ENCODE measurements around the gene GPC6.

DNA sequence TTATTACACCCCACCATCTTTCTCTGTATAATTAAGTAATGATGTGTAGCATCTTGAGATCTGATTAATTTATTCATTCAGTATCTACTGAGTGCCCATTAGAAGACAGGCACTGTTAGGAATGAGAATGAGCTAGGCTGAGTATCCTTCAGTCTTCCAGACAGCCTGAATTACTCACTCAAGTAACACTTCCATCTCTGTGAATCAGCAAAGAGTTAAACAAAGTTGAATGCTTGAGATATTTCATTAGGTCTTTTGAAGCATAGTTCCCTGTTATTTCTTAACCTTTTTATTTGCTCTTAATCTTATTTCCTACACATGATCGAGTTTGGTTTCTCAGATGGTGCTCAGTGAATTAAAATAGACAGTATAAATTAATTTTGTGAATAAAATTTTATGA lies 839.1 kb downstream of the GPC6 start:
- TF ChIP-seq CTCF (IDR thresholded peaks at IDR 0.05; ENCODE audit: low read length) = no peak
- no peak for TF ChIP-seq EZH2 (optimal IDR thresholded peaks at IDR 0.05; ENCODE audit: low read depth, low read length)
- TF ChIP-seq EZH2phosphoT487 (IDR thresholded peaks at IDR 0.05; ENCODE audit: low read length) = no peak
